Hepatocyte (in vitro differentiated cells): ENCODE measurements around the gene OR2J1.

Experiments
- CTCF ChIP-seq: fragments of 200-600 bp; sonication (generic); IDR thresholded peaks from 2 replicates; pipeline ENCODE4 v1.5.1; 2016; ENCODE audit warnings: antibody characterized with exemption, mild to moderate bottlenecking; ENCODE audit not compliant: poor library complexity
- EZH2 ChIP-seq: fragments of 200-600 bp; sonication (generic); IDR thresholded peaks from 2 replicates; pipeline ENCODE4 v1.6.1; 2016; ENCODE audit warnings: antibody characterized with exemption, mild to moderate bottlenecking, borderline replicate concordance
- EZH2phosphoT487 ChIP-seq: fragments of 200-600 bp; sonication (generic); IDR thresholded peaks from one replicate; pipeline ENCODE4 v1.6.1; 2018; ENCODE audit warnings: antibody characterized with exemption, mild to moderate bottlenecking, low read depth, moderate library complexity; ENCODE audit not compliant: unreplicated experiment, severe bottlenecking

DNA sequence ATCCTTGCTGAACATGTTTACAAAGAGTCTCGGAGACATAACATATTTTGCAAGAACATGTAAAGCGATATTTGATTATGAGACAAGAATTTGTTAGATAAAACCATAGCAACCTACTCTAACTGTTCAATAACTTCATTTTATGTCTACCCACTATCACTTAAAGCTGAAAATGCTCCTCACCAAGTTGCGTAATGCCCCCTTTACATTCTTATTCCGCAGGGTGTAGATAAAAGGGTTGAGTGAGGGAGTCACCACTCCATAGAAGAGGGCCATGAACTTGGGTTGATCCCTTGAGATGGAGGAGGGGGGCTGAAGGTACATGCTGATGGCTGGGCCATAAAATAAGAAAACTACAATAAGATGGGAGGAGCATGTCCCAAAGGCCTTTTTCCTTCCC is 38.4 kb downstream of the OR2J1 start:
- no peak for TF ChIP-seq CTCF
- TF ChIP-seq EZH2phosphoT487: no peak
- TF ChIP-seq EZH2: no peak
